Measurements from ENCODE around the gene GAS6.

Gene GAS6

DNA sequence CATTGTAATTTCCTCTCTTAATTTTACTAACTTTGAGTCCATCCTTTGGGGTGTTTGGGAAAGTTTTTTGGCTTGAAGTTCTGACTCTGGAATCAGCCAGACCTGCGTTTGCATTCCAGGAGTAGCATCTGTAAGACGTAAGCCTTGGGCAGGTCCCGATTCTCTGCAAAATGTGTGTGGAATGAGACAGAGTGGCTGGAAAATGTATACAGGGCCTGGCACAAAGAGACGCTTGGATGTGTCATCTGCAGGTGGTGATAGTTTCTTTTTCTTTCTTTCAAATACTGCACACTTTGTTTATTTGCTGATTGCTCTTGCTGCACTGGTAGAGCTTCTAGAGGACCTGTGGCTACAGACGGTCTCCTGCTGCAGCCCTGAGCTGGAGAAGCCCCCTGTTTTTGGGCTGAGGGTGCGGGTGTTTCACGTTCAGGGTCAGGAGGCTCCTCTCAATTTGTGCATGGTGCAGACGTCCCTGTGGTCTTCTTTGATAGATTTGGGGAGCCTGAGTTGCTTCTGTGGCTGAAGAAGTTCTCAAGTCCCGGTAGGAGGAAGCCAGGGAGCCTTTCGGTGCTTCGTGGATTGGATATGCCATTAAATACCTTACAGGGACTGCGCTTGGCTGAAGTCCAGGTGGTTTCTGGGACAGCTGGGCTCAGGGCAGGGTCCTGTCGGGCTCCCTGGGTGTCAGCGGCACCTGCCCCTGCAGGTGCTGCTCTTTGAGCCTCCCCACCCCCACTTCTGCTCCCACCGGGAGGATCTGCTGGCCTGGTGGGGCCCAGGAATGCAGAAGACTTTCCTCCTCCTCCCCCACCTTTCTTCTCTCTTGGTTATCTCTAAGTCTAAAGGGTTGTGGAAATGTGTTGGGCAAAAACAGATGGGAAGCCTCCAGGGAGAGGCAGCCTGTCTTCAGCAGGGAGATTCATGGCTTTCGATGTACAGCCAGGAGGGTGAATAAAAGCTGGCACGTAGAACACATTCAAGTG, 44.0 kb upstream of the GAS6 start (continued):
- TF ChIP-seq, protein P1, sequence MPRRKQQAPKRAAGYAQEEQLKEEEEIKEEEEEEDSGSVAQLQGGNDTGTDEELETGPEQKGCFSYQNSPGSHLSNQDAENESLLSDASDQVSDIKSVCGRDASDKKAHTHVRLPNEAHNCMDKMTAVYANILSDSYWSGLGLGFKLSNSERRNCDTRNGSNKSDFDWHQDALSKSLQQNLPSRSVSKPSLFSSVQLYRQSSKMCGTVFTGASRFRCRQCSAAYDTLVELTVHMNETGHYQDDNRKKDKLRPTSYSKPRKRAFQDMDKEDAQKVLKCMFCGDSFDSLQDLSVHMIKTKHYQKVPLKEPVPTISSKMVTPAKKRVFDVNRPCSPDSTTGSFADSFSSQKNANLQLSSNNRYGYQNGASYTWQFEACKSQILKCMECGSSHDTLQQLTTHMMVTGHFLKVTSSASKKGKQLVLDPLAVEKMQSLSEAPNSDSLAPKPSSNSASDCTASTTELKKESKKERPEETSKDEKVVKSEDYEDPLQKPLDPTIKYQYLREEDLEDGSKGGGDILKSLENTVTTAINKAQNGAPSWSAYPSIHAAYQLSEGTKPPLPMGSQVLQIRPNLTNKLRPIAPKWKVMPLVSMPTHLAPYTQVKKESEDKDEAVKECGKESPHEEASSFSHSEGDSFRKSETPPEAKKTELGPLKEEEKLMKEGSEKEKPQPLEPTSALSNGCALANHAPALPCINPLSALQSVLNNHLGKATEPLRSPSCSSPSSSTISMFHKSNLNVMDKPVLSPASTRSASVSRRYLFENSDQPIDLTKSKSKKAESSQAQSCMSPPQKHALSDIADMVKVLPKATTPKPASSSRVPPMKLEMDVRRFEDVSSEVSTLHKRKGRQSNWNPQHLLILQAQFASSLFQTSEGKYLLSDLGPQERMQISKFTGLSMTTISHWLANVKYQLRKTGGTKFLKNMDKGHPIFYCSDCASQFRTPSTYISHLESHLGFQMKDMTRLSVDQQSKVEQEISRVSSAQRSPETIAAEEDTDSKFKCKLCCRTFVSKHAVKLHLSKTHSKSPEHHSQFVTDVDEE (CRISPR knock-in tag; IDR thresholded peaks at IDR 0.05): no peak
- no peak for TF ChIP-seq ARNTL (CRISPR knock-in tag; IDR thresholded peaks at IDR 0.05; ENCODE audit: borderline replicate concordance, low read depth)
- no peak for TF ChIP-seq ZFP30 (CRISPR knock-in tag; IDR thresholded peaks at IDR 0.05)
- TF ChIP-seq BACH2 (CRISPR knock-in tag; IDR thresholded peaks at IDR 0.05; ENCODE audit: borderline replicate concordance): no peak

DNA sequence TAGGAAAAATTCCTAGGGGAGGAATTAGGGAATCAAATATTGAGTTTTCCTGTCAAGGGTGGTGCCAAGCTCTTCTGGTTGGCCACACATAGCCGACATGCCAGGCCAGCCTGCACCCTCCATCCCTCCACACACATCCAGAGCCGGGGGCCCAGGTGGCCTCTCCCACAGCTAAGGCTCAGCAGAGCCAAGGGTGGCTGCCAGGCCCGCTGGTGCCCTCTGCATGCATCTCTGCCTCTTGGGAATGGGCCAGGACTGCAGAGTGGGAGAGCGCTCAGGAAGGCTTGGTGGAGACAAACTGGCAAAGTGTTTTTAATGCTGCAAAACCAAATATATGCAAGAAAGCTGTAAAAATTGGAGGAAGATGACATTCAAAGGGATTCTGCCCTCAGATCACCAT, 42.7 kb upstream of the GAS6 start:
- peak; percentile 57 for ATAC-seq
- TF ChIP-seq PPARA (CRISPR knock-in tag; IDR thresholded peaks at IDR 0.05; ENCODE audit: borderline replicate concordance) (no peak), RARB (CRISPR knock-in tag; IDR thresholded peaks at IDR 0.05) (no peak), CSDC2 (CRISPR knock-in tag; IDR thresholded peaks at IDR 0.05) (no peak), GLIS3 (CRISPR knock-in tag; IDR thresholded peaks at IDR 0.05) (no peak), BACH2 (CRISPR knock-in tag; IDR thresholded peaks at IDR 0.05; ENCODE audit: borderline replicate concordance) (no peak), OSR1 (CRISPR knock-in tag; IDR thresholded peaks at IDR 0.05) (no peak), ZFP3 (CRISPR knock-in tag; IDR thresholded peaks at IDR 0.05) (no peak), TOX (CRISPR knock-in tag; IDR thresholded peaks at IDR 0.05; ENCODE audit: borderline replicate concordance) (no peak), ZNF70 (CRISPR knock-in tag; IDR thresholded peaks at IDR 0.05) (no peak)
- TF ChIP-seq, protein P2, sequence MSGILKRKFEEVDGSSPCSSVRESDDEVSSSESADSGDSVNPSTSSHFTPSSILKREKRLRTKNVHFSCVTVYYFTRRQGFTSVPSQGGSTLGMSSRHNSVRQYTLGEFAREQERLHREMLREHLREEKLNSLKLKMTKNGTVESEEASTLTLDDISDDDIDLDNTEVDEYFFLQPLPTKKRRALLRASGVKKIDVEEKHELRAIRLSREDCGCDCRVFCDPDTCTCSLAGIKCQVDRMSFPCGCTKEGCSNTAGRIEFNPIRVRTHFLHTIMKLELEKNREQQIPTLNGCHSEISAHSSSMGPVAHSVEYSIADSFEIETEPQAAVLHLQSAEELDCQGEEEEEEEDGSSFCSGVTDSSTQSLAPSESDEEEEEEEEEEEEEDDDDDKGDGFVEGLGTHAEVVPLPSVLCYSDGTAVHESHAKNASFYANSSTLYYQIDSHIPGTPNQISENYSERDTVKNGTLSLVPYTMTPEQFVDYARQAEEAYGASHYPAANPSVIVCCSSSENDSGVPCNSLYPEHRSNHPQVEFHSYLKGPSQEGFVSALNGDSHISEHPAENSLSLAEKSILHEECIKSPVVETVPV (CRISPR knock-in tag; IDR thresholded peaks at IDR 0.05): no peak
- TF ChIP-seq, protein P3, sequence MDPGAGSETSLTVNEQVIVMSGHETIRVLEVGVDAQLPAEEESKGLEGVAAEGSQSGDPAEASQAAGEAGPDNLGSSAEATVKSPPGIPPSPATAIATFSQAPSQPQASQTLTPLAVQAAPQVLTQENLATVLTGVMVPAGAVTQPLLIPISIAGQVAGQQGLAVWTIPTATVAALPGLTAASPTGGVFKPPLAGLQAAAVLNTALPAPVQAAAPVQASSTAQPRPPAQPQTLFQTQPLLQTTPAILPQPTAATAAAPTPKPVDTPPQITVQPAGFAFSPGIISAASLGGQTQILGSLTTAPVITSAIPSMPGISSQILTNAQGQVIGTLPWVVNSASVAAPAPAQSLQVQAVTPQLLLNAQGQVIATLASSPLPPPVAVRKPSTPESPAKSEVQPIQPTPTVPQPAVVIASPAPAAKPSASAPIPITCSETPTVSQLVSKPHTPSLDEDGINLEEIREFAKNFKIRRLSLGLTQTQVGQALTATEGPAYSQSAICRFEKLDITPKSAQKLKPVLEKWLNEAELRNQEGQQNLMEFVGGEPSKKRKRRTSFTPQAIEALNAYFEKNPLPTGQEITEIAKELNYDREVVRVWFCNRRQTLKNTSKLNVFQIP (CRISPR knock-in tag; IDR thresholded peaks at IDR 0.05; ENCODE audit: borderline replicate concordance, low read depth): no peak
- TF ChIP-seq, protein P1 (CRISPR knock-in tag; IDR thresholded peaks at IDR 0.05): no peak

DNA sequence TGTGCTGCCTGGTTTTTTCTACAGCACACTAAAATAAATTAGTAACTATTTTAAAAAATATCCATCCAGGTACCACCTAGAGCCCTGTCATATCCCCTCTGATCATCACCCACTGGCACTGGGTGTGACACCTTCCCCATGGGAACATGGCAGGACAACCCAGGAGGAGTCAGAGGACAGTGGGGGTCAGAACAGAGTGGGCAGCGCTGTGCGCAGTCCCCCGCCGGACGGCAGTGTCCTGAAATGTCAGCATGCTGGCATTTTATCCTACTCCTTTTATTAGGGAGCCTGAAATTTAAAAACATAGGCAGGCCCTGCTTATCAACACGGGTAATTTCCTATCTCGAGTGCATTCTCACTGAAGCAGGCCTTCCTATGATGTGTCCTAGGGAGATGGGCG, 42.1 kb upstream of the GAS6 start:
- TF ChIP-seq CSDC2 (CRISPR knock-in tag; IDR thresholded peaks at IDR 0.05) (no peak), ZNF565 (CRISPR knock-in tag; conservative IDR thresholded peaks at IDR 0.05; ENCODE audit: low read depth) (no peak), ESRRG (CRISPR knock-in tag; IDR thresholded peaks at IDR 0.05) (no peak), ARNTL (CRISPR knock-in tag; IDR thresholded peaks at IDR 0.05; ENCODE audit: borderline replicate concordance, low read depth) (no peak), PPARA (CRISPR knock-in tag; IDR thresholded peaks at IDR 0.05; ENCODE audit: borderline replicate concordance) (no peak), RARB (CRISPR knock-in tag; IDR thresholded peaks at IDR 0.05) (no peak), ZNF8 (CRISPR knock-in tag; IDR thresholded peaks at IDR 0.05) (no peak), TOX (CRISPR knock-in tag; IDR thresholded peaks at IDR 0.05; ENCODE audit: borderline replicate concordance) (no peak), ZNF70 (CRISPR knock-in tag; IDR thresholded peaks at IDR 0.05) (no peak), OSR1 (CRISPR knock-in tag; IDR thresholded peaks at IDR 0.05) (no peak), SNAI2 (CRISPR knock-in tag; IDR thresholded peaks at IDR 0.05) (no peak), GLIS3 (CRISPR knock-in tag; IDR thresholded peaks at IDR 0.05) (no peak)
- TF ChIP-seq, protein P3 (CRISPR knock-in tag; IDR thresholded peaks at IDR 0.05; ENCODE audit: borderline replicate concordance, low read depth): no peak
- no peak for ATAC-seq

Measured in SK-N-SH treated with all-trans-retinoic acid at 6 μM for 48 hours (cell line).